ENCODE data around the gene SNCA. TPM values are rescaled to one million over a fixed set of nuclear protein-coding genes. Genes with fewer than 3 reads are reported as not detected.

Gene SNCA
- total RNA-seq, 1 donor from 2014 or later, result 16.6 TPM

DNA sequence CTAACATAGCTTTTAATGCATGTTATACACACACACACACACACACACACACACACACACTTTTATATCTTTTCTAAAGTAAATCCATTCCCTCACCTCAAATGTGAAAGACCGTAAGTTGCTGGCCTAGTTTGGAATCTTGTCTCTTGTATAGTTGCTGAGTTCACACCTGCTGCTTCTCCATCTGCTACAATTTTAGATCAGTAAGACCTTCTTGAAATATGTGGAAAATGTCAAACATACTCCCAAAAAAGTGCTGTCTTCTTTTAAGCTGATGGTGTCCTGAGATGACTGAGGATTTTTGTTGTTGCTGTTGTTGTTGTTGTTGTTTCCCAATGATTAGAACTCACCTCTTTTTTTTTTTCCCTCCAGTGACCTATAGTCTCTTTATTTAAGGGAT lies 121.3 kb downstream of the SNCA start:
- H3K27ac Mint-ChIP-seq, result no peak overlapping the region
- DNase-seq (ENCODE audit: extremely low spot score, unreplicated experiment), result no peak
- peaks cover 3% of the 10 kb centered on the region for H3K27me3 Mint-ChIP-seq
- TF ChIP-seq, protein P1, sequence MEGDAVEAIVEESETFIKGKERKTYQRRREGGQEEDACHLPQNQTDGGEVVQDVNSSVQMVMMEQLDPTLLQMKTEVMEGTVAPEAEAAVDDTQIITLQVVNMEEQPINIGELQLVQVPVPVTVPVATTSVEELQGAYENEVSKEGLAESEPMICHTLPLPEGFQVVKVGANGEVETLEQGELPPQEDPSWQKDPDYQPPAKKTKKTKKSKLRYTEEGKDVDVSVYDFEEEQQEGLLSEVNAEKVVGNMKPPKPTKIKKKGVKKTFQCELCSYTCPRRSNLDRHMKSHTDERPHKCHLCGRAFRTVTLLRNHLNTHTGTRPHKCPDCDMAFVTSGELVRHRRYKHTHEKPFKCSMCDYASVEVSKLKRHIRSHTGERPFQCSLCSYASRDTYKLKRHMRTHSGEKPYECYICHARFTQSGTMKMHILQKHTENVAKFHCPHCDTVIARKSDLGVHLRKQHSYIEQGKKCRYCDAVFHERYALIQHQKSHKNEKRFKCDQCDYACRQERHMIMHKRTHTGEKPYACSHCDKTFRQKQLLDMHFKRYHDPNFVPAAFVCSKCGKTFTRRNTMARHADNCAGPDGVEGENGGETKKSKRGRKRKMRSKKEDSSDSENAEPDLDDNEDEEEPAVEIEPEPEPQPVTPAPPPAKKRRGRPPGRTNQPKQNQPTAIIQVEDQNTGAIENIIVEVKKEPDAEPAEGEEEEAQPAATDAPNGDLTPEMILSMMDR (conservative IDR thresholded peaks at IDR 0.05), result no peak
- H3K9me3 Mint-ChIP-seq, result peaks cover 16% of the 10 kb centered on the region
- no peak overlapping the region for H3K4me3 Mint-ChIP-seq
- H3K4me1 Mint-ChIP-seq (ENCODE audit: unreplicated experiment), result peaks cover 13% of the 10 kb centered on the region
- H3K36me3 Mint-ChIP-seq, result no peaks in the 10 kb centered on the region

DNA sequence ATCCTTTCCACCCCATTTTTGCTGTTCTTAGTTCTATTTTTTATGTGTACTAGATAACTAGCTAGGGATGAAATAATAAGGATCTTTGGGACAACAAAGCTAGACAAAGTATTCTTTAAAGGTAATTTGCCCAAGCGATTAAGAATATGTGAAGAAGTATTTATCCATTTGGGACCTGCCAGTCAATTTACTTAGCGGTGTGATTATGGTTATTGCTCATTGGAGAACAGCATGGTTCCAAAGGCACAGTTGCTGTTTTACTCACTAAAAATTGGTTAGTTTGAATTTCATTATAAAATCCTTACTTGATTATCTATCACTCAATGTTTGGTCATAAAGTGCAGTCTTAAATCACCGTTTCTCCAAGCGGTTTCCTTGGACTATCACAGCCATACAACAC lies 124.1 kb downstream of the SNCA start:
- Mint-ChIP-seq H3K9me3 (peaks cover 3% of the 10 kb centered on the region), H3K4me1 (ENCODE audit: unreplicated experiment) (peaks cover 25% of the 10 kb centered on the region), H3K27me3 (peaks cover 3% of the 10 kb centered on the region), H3K4me3 (no peak overlapping the region), H3K36me3 (no peaks in the 10 kb centered on the region), H3K27ac (no peak overlapping the region)
- TF ChIP-seq, protein P1 (conservative IDR thresholded peaks at IDR 0.05), result no peak
- DNase-seq (ENCODE audit: extremely low spot score, unreplicated experiment), result no peak

DNA sequence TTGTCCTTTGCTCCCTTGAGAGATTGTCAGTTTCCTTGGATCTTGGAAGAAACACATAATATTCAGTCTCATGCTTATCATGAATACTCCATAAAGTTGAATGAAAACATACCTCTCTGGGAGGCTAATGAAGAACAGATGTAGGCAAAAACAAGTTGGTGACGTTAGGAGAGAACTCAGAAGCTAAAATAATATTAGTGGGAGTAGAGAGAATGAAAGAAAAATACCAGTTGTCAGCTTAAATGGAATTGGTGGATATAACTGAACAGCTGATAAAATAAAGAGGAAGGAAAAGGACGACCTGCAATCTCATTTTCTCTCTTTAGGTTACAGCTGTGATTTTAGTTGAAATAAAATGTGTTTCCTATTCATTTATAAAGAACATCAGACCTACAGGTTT lies 124.8 kb downstream of the SNCA start:
- DNase-seq (ENCODE audit: extremely low spot score, unreplicated experiment), result no peak
- Mint-ChIP-seq H3K9me3 (no peaks in the 10 kb centered on the region), H3K4me3 (no peak overlapping the region), H3K4me1 (ENCODE audit: unreplicated experiment) (peaks cover 23% of the 10 kb centered on the region), H3K36me3 (no peaks in the 10 kb centered on the region), H3K27me3 (peaks cover 3% of the 10 kb centered on the region), H3K27ac (no peak overlapping the region)
- TF ChIP-seq, protein P1 (conservative IDR thresholded peaks at IDR 0.05), result no peak

DNA sequence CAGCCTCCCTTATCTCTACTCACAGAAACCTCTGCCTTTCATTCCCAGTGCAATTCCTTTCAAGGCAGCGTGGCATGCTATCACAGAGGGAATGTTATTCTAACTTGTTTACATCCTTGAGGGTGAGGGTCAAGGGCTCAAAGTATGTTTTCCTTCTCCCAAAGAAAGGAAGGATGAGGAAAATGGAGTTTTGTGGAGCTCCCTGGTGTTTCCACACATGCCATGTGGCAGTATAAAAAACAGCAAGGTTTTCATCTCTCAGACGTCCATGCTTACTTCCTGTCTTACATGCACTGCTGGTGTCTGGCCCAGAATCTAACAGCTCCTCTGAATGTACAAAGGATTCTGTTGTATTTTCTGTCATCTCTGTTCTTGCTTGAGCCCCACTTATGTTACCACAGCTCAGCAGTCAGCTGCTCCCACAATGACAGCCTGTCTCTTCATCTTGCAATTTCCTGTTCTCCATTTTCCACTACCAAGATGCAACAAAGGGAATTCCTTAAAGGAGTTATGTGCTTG lies 128.0 kb downstream of the SNCA start:
- no peak for DNase-seq (ENCODE audit: extremely low spot score, unreplicated experiment)
- H3K4me3 Mint-ChIP-seq, result no peak overlapping the region
- peak overlapping the region; percentile 51 for H3K27ac Mint-ChIP-seq
- peaks cover 17% of the 10 kb centered on the region for H3K4me1 Mint-ChIP-seq (ENCODE audit: unreplicated experiment)
- no peaks in the 10 kb centered on the region for H3K9me3 Mint-ChIP-seq
- TF ChIP-seq, protein P1 (conservative IDR thresholded peaks at IDR 0.05), result no peak
- peaks cover 3% of the 10 kb centered on the region for H3K27me3 Mint-ChIP-seq
- no peaks in the 10 kb centered on the region for H3K36me3 Mint-ChIP-seq

DNA sequence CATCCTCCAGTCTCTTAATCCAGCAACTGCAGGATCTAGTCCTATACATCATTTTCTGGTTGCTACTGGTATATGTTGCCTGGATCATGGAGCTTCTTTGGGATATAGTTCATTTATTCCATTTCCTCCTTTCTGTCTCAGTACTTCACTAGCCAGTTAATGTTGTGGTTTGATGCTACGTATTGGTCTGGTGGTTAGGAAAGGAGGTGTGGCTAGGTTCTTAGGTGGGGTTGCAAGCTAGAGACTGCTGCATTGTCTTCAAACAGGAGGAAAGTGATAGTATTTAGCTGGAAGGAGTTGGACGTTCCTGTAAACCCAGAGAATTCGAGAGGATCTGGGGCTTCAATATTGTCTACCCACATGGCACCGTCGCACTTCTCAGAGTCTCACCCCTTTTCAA lies 129.5 kb downstream of the SNCA start:
- DNase-seq (ENCODE audit: extremely low spot score, unreplicated experiment), result no peak
- Mint-ChIP-seq H3K27me3 (peaks cover 3% of the 10 kb centered on the region), H3K4me3 (no peak overlapping the region), H3K27ac (no peak overlapping the region), H3K36me3 (no peaks in the 10 kb centered on the region), H3K4me1 (ENCODE audit: unreplicated experiment) (peaks cover 17% of the 10 kb centered on the region), H3K9me3 (no peaks in the 10 kb centered on the region)
- TF ChIP-seq, protein P1 (conservative IDR thresholded peaks at IDR 0.05), result no peak
